ENCODE measurements around the gene MACROH2A1.

DNA sequence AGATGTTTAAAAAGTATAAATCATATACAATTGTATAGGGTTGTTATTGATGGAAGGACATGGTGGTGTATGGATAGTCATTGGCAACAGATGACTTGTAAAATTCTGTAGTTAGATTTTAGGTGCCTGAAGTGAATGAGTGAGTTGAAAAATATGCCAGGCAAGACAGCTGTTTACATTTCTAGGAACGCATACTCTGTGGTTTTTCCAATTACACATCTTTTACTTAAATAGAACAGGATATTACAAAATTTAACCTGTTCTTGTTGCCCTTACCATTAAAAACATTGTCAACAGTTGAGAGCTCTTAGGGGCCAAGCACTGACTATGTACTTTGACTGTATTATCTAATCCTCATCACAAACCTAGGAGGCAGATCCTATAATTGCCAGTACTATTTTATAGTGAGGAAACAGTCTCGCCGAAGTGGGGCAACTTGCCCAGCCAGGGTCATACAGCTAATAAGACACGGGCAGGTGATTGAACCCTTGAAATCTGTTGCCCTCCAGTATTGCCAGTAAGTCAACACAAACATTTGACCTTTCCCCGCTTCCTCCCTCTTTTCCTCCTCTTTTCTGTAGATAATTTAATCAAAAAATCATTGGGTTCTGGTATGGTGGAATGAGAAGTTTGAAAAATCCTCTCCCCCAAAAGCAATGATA lies 88.6 kb downstream of the MACROH2A1 start:
- TF ChIP-seq, protein P1, sequence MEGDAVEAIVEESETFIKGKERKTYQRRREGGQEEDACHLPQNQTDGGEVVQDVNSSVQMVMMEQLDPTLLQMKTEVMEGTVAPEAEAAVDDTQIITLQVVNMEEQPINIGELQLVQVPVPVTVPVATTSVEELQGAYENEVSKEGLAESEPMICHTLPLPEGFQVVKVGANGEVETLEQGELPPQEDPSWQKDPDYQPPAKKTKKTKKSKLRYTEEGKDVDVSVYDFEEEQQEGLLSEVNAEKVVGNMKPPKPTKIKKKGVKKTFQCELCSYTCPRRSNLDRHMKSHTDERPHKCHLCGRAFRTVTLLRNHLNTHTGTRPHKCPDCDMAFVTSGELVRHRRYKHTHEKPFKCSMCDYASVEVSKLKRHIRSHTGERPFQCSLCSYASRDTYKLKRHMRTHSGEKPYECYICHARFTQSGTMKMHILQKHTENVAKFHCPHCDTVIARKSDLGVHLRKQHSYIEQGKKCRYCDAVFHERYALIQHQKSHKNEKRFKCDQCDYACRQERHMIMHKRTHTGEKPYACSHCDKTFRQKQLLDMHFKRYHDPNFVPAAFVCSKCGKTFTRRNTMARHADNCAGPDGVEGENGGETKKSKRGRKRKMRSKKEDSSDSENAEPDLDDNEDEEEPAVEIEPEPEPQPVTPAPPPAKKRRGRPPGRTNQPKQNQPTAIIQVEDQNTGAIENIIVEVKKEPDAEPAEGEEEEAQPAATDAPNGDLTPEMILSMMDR (IDR thresholded peaks at IDR 0.05) = no peak
- TF ChIP-seq POLR2A (IDR thresholded peaks at IDR 0.05) = no peak
- TF ChIP-seq EP300 (IDR thresholded peaks at IDR 0.05) = no peak
